CD4-positive, alpha-beta T cell treated with Interleukin-2 at 100 ng/mL for 4 hours (primary cell): ENCODE measurements around the gene FSTL4.

Experiments
- DNase-seq: peaks from one replicate; pipeline ENCODE4 v3.0.0-alpha.2; 2020; ENCODE audit warnings: low spot score

The FSTL4 gene

DNA sequence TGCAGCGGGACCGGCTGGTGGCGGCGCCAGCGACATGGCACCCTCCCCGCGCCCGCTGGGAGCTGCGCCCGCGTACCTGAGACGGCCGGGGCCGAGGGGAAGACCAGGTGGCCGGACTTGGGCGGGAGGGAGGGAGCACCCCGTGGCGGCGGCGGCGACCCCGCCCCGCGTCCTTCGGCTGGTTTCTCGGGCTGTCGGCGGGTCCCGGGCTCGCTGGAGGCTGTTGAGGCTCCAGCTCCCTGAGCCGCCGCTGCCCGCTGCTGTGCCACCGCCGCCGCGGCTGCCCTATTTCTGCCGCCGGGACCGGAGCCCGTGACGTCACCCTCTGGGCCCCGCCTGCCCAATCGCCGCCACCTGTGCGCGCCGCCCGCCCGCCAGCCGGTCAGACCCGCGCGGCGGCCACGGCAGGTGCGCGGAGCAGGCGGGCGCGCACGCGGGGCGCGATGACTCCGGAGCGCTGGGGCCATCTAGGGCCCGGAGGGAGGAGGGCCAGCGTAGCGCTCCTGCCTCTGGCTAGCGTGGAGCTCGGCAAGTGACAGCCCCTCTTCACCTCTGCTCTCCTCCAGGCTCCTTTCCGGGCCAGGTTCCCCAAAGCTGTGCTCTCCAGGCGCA, at the start of gene FSTL4:
Gene FSTL4, minus strand, starts transcription at position 293 of the 612 bp plus-strand sequence.
- peak; percentile 4 for DNase-seq

DNA sequence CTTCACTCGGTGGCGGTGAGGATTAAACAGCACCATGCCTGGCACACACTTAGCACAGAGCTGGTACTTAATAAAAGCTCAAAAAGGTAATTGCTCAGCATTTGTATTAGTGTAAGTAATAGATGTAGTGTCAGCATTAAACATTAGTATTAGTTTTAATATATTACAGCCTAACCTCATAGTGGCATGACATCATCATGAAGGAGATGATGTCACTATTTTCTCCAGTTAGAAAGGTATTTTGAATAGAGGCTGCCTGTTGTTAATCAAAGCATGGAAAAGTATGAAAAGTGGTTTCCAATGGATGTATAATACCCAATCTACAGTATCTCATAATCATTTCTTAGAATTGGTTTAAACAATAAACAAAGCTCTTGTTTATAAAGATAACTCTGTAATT, 49.0 kb upstream of the FSTL4 start:
- no peak for DNase-seq

DNA sequence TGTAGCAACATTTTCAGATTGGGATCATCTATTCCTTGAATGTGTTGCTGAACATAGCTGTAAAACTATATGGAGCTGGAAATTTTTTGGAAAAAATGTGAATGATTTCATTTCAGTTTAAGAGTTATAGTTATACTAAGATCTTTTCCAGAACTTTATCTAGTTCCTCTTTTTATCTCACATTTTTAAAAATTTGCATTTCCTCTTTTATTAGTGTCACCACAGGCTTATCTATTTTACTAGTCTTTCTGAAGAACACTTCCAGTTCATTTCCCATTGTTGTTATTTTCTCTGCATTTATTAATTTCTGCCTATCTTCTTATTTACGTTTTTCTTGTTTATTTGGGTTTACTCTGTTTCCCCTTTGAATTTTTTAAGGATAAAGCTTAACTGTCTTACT, 46.0 kb upstream of the FSTL4 start:
- no peak for DNase-seq

DNA sequence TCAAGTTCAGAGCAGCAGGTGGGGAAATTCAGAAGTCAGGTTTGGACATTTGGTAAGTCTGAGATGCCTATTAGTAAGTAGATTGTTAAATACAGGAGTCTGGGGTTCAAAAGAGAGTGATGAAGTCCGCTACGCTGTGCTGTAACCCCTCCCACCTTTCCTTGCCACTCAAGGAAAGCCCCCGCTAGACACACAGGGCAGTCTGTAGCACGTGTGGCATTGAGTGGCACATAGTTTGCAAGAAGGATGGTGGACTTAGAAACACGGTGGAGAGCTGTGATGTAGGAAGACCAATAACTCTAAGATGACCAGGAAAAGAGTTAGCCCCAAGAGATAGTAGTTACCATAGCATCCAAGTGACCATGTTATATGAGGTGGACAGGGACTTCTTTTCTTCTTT, 44.7 kb upstream of the FSTL4 start:
- DNase-seq: no peak

DNA sequence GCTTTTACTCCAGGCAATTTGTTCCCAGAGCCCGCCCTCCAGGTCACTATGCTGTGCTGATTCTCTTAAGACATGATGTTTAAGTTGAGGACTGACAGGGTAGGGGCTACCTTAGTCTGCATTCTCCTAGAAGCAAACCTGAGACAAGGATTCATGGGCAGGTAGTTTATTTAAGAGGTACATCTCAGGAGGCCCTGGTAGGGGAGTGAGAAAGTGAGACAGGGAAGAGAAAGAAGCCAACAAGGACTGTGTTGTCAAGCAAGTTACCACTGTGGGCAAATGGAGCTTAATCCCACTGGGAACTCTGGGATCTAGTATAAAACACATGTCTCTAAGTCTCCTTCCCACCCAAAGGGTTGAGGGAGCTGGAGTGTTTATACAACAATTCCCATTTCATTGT, 43.6 kb upstream of the FSTL4 start:
- DNase-seq: no peak

DNA sequence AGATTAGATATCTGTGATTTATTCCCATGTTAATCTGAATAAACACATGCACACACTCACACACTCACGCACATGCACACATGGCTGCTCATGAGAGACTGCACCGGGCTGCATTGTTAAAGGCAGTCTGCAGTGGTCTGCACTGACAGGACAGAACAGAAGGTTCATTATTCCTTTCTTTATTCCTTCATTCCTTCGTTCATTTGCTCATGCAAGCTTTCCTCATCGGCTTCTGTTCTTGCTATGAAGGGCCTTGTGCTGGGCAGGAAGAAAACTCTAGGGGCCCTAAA, 41.4 kb upstream of the FSTL4 start:
- no peak for DNase-seq

DNA sequence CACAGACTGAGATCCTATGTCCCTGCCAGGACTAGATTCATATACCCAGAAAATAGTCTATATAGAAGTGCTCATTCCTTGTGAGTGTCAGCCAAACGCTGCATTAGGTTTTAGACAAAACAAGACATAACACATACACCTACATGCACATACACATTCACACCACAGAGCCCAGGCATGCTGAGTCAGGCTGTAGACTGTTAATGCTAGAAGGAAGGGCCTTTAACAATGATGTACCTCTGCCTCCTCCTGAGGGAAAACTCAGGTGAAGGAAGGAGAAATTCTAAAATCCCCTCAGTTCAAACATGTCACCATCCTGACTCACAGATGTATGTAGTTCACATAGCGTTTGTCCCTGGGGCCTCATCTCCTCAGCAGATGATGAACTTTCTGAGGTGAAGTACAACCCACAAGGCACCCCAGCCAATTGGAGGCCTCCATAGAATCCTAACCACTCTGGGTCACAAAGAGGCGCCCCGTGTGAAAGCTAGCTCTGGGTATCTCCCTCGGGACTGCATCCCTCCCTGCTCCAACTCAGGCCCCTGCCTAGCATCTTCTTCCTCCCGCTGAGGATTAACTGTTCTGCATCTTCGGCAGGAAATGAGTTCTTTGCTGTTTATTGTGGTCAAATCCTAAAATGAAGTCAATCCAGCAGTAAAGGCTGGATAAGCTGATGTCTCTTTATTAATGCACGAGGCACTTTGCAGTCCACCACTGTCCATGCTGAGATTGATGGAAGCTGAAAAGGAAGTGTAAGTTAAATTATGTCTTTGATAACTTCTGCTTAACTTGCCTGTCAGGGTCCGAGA, 40.8 kb upstream of the FSTL4 start:
- no peak for DNase-seq

DNA sequence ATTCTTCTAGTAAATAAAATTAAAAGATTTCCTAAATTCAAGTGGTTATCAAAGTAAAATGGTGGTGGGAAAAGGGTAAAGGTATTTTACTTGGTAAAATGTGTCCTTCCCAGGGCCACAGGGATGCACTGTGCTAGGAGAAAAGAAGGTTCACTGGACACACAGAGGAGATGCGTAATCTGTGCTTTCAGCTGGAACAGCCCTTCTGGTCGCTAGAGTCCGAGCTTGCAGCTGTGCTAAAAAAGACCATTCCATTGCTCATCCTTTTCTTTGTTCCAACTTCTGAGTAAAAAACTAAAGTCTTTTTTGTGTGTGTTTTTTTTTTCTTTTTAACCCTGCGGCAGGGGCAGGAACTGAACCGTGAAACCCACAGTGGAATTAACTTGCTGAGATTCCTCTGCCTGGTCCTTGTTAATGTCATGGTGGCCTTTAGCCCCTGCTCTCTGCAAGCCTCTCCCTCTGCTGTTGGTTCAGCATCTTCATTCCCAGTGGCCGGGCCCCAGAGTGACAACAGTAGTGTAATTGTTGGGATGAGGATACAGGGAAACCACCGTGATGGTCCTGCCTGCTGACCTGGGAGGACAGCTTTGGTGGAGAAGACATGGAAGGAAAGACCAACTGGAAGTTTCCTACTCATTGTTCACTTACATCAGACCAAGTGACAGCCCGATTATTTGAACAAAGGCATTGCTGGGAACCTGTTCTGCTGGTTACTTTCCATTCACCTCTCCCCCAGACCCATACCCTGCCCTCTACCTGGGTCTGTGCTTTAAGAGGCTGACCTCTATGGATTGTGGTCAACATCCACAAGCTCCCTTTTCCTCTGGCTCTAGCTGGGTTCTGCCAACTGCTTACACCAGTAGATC, 31.9 kb upstream of the FSTL4 start:
- no peak for DNase-seq

DNA sequence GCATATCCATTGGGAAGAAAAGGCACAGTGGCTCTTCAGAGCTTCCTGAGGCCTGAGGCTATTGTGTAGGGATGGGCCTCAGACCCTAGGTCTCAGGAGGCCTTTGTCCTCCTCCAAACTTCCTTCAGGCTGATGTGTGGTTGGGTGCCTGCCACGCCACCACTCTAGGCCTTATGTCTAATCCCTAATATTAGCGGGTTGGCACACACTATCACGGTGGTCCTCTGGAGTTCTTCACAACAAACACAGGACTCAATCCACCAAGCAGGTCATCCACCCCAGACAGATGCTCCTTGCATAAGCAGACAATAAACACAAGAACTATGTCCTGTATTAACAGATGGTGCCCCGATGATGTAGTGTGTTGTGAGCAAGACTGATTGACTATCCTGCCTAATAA, 31.0 kb upstream of the FSTL4 start:
- no peak for DNase-seq

DNA sequence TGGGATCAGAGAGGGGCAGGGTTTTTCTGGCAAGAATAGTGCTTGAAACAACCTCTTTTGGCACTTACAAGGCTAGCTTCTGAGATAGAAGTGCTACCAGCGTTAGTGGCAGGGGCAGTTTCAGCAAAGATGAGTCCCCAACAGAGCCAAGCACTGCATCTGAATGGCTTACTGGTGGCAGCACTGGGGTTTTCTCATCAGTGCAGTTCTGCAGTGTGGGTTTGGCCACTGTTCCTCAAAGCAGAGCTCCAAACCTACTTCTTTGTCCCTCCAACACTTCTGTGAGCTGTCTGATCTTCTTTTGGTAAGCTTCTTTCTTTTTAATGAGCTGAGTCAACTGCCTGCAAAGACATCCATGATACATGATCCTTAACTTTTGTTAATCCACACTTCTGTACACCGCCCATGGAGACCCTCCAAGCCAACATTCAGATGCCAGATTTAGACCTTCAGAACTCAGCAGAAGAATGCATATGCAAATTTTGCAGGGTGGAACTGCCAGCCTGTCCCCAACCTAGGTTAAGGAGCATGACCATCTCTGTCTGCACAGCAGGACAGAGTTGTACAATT, 29.9 kb upstream of the FSTL4 start:
- DNase-seq: no peak

DNA sequence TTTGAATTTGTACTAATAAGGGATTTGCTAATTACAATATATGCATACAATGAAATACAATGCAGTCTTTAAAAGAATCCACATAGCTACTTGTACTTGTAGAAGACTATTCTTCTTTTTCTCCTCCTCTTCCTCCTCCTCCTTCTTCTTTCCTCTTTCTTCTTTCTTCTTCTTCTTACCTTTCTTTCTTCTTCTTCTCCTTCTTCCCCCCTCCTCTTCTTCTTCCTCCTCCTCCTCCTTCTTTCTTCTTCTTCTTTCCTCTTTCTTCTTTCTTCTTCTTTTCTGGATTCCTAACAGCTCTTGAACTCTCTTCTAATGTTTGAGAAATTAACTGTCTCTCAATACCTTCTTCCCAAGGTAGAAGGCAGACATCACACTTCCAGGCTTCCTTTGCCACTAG, 29.3 kb upstream of the FSTL4 start:
- no peak for DNase-seq

DNA sequence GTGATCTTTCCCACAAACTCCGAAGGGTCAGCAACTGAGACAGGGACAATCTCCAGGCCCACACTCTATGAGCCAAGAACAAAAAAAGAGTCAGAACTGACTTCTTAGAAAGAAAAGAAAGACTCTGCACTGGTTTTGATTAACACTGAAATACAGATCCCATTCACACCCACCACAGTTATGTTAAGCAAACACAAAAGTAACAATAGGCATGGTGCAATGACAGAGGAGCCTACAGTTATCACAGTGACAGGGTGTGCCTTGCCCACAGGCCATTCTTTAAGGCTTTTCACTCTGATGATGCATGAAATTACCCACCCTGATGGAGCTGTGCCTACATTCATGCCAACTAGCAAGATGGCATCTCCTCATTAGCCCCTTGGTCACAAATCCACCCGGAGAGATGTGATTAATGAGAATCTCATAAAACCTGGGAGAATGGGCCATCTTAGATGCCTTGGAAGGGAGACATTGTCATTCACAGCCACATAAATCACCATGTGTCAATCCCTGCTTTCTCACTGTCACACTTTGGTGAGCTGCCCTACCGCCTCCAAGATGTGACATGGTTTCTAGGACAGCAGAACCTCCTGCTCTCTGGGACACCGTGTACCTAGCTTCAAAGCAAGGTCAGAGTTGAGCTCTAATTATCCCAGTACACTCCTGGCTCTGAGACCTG, 27.6 kb upstream of the FSTL4 start:
- DNase-seq: no peak

DNA sequence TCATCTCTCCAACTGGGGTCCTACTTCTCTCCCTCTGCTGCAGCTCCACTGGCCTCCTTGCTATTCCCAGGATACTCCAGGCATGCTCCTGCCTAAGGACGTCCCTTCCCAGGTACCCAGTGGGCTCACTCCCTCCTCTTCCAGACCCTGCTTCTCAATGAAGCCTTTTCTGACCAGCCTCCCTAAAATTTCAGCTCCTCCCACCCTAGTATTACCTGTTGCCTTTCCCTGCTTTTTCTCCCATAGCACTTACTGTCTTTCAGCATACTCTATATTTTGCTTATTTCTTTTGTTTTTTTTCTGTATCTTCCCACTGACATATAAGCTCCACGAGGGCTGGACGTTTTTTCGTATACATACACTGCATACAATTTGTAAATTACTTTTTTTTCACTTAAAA, 26.1 kb upstream of the FSTL4 start:
- no peak for DNase-seq

DNA sequence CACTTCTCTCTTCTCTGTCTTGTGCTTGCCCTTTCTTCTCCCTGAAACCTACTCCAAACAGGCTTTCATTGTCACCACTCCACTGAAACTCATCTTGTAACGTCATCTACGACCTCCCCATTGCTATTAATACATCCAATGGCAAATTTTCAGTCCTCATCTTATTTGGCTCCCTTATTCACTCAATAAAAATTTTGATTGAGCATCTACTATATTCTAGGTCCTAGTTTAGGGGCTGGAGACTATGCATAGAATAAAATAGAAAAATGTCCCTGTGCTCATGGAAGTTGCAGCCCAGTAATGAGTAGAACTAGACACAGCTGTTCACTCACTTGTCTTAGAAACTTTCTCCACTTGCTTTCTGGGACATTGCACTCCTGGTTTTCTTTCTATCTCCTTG, 24.9 kb upstream of the FSTL4 start:
- no peak for DNase-seq

DNA sequence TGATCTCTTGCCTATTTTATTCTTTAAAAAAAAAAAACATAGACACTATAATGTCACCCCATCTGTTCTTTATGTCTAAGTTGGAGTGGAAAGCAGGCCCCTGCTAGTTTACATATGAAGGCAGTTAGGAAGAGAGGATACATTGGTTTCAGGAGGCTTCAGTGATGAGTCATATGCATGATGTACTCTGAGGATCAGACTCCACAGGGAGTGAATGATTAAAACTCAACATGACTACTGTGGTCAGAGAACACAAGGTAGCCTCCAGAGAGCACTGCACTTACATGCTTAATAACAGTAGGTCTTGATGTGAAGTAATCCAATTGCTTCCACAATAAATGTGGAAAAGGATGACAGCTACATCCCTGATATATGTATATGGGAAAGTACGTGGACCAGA, 22.7 kb upstream of the FSTL4 start:
- no peak for DNase-seq

DNA sequence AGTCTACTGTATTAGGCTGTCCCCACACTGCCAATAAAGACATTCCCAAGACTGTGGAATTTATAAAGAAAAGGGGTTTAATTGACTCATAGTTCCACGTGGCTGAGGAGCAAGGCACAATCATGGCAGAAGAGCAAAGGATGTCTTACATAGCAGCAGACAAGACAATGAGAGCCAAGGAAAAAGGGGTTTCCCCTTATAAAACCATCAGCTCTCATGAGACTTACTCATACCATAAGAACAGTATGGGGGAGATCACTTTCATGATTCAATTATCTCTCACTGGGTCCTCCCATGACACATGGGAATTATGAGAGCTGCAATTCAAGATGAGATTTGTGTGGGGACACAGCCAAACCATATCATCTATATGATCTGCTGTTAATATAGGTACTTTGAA, 14.8 kb upstream of the FSTL4 start:
- no peak for DNase-seq

DNA sequence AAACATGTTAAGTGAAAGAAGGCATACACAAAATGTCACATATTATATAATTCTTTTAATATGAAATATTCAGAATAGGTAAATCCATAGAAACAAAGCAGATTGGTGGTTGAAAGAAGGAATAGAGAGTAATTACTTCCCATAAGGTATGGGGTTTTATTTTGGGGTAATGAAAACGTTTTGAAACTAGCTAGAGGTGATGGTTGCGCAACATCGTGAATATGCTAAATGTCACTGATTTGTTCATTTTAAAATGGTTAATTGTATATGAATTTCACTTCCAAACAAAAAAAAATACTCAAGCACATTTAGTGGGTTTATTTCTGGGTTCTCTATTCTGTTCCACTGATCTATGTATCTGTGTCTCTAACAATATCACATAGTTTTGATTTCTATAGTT, 12.0 kb upstream of the FSTL4 start:
- DNase-seq: no peak

DNA sequence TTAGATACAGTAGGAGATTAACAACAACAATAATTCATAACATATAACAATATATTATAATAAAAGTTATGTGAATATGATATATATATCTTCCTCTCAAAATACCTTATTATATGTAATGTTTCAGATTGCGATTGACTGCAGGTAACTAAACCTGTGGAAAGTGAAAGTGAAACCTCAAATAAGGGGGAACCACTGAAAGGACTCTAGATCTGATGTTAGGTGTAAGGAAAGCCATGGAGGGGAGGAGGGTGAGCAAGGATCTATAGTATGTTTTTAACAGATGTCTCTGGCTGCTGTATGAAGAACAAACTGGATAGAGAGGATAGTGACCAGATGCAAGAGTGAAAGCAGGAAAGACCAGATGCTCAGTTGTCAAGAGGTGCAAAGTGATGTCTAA, 5.8 kb upstream of the FSTL4 start:
- DNase-seq: peak; percentile 7

DNA sequence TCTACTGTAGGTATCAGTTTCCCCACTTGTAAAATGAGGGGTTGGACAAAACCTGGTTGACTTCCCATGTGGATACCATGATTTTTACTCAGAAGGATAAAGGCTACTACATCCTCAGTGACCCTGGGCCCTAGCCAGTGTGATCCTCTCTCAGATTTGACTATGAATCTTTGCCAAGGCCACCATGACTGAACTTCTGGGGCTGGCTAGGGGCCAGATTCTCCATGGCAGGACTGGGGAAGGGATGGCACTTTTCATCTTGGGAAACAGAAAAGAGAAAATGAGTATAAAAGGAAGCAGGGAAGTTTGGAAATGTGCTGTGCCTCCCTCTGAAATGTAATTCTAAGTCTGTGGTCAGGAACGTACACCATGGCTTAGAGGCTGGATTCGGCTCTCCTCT, 1.4 kb upstream of the FSTL4 start:
- no peak for DNase-seq

DNA sequence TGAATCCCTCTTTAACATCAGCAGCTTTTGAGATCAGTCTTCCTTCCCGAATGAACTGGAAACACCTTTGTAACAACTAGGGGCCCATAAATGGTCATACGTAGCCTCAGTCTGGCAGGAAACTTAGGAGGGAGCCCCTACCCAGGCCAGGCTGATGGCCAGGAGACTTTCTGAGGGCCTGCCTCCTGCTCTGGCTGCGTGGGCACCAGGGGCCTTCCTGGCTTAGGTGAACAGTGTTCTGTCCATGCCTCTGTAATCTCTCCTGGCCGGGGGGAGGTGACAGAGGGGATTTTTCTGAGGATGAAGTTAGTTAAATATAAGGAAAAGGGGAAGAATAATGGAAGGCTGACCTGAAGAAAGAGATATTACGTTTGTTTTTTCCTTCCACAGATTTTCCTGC, 843 bp upstream of the FSTL4 start:
- DNase-seq: no peak

DNA sequence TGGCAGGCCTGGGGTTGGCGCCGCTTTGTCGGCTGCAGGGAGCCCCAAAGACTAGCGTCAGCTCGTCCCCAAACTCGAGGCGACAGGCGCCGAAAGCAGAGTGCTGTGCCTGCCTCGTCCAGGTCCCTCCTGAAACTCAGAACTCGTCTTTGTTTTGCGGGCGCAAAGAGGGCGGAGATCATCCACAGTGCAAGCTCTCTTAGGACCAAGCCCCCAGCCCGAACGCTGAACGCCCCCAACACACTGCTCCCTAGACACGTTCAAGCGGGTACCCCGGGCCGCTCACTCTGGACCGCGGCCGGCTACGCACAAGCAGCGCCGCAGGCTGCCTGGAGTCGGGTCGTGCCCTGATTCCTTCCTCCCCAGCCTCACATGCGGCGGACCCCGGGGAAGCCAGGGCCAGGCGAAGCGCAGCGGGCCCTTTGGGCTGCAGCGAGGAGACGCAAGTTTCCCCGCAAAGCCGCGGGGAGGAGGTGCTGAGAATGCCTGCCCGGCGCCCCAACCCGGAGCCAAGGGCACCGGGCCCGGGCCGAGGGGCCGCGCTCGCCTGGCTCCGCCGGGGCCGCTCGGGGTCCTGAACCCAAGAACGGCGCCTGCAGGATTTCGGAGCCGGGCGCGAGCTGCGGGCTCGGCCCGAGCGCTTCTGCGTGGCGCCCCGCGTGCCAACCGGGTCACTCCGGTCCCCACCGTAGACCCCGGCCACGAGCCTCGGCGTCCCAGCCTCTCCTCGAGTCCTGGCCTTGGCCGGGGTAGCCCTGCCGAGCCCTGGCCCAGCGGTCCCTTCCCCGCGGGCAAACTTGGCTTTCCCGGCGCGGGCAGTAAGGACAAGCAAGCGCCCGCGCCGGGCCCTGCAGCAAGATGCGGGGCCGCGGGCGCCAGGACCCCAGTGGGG, 738 bp downstream of the FSTL4 start:
- no peak for DNase-seq
